Astrocyte (in vitro differentiated cells and primary cell): ENCODE measurements around the gene LOXHD1.

Experiments
- EZH2 ChIP-seq: IDR thresholded peaks from 2 replicates; pipeline ENCODE4 v1.6.1; 2012; ENCODE audit warnings: mild to moderate bottlenecking, low read length, inconsistent platforms; ENCODE audit not compliant: insufficient read depth
- TF ChIP-seq, protein P1 (sequence below): IDR thresholded peaks from 2 replicates; pipeline ENCODE4 v1.5.1; 2011; ENCODE audit warnings: low read depth, mild to moderate bottlenecking, inconsistent platforms, low read length, moderate library complexity; ENCODE audit not compliant: insufficient read depth

DNA sequence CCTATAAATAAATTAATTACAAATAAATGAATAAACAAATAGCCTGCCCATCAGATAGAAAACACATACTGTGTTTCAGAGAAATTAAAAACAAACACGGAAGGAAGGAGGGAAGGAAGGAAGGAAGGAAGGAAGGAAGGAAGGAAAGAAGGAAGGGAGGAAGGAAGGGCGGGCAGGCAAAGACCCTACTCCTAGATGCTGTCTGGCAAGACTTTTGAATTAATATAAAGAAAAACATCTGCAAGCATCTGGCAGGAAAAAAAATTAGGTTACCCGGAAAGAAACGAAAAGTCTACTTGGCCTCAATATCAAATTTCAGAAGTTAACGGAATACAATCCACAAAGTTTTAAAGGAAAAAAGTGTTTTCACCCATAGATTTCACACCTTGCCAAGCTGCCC lies 49.1 kb downstream of the LOXHD1 start:
- TF ChIP-seq, protein P1, sequence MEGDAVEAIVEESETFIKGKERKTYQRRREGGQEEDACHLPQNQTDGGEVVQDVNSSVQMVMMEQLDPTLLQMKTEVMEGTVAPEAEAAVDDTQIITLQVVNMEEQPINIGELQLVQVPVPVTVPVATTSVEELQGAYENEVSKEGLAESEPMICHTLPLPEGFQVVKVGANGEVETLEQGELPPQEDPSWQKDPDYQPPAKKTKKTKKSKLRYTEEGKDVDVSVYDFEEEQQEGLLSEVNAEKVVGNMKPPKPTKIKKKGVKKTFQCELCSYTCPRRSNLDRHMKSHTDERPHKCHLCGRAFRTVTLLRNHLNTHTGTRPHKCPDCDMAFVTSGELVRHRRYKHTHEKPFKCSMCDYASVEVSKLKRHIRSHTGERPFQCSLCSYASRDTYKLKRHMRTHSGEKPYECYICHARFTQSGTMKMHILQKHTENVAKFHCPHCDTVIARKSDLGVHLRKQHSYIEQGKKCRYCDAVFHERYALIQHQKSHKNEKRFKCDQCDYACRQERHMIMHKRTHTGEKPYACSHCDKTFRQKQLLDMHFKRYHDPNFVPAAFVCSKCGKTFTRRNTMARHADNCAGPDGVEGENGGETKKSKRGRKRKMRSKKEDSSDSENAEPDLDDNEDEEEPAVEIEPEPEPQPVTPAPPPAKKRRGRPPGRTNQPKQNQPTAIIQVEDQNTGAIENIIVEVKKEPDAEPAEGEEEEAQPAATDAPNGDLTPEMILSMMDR, result no peak
- TF ChIP-seq EZH2, result no peak
